Measurements from ENCODE around the gene AFF3. TPM values are rescaled to one million over a fixed set of nuclear protein-coding genes. Genes with fewer than 3 reads are reported as not detected.

Gene AFF3
- total and polyA plus RNA-seq, 3 experiments from 2014 or later = 0.48 to 1.3 (median 0.53) TPM

DNA sequence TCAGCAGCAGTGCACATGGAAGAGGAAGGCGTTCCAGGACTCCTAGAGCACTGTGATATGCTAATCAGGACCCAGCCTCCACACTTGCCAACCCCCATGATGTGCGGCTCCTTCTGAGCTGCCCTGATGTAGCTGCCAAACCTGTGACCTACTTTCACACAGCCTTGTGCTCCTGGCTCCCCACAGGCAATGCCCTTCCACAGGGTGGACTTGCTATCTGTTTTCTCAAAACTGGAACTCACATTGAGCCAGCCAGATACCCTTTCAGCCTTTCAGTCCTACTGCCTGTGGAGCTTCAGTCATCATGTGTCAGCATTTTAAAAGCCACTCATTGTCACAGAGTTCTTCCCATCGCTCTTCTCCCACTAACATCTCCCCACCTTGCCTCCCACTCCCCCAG lies 181.6 kb downstream of the AFF3 start:
- Histone ChIP-seq H3K27ac (ENCODE audit: low read depth, low read length) (no peak overlapping the region), H3K4me3 (ENCODE audit: low read length) (no peak overlapping the region), H3K4me1 (ENCODE audit: insufficient read depth, low read length) (no peaks in the 10 kb centered on the region), H3K27me3 (ENCODE audit: insufficient read depth, low read length, poor library complexity, severe bottlenecking) (no peaks in the 10 kb centered on the region), H3K36me3 (ENCODE audit: insufficient read depth, low read length) (no peaks in the 10 kb centered on the region), H3K9me3 (ENCODE audit: low read length) (no peaks in the 10 kb centered on the region)
- Mint-ChIP-seq H3K27me3 (no peaks in the 10 kb centered on the region), H3K27ac (no peak overlapping the region), H3K4me1 (no peaks in the 10 kb centered on the region), H3K4me3 (no peak overlapping the region), H3K36me3 (no peaks in the 10 kb centered on the region), H3K9me3 (no peaks in the 10 kb centered on the region)
- ChIA-PET CTCF (no interaction called here), POLR2A (no interaction called here)
- DNase-seq = no peak

DNA sequence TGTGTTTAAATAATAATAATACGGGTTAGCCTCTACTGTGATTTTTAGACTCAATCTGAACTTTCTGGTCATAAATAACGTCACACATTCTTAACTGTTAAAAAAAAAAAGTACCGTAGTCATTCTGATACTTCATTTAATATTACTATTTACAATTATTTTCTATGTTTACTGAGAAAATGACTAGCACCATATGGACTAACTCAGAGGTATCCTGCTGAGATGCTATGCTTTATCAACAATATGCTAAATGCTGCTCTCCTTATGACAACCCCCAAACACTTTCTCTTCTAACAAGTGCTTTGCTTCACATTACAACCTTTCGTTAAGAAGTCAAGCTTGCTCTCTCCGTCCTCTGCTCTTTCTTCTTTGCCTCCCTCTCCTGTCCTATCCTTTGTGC lies 182.1 kb downstream of the AFF3 start:
- no peak for DNase-seq
- ChIA-PET POLR2A (no interaction called here), CTCF (no interaction called here)
- H3K36me3 ChIP-seq (ENCODE audit: insufficient read depth, low read length) = no peaks in the 10 kb centered on the region
- Mint-ChIP-seq H3K27me3 (no peaks in the 10 kb centered on the region), H3K4me1 (no peaks in the 10 kb centered on the region), H3K4me3 (no peak overlapping the region), H3K27ac (no peak overlapping the region), H3K9me3 (no peaks in the 10 kb centered on the region), H3K36me3 (no peaks in the 10 kb centered on the region)
- H3K27ac ChIP-seq (ENCODE audit: low read depth, low read length) = no peak overlapping the region
- H3K4me1 ChIP-seq (ENCODE audit: insufficient read depth, low read length) = no peaks in the 10 kb centered on the region
- no peak overlapping the region for H3K4me3 ChIP-seq (ENCODE audit: low read length)
- H3K27me3 ChIP-seq (ENCODE audit: insufficient read depth, low read length, poor library complexity, severe bottlenecking) = no peaks in the 10 kb centered on the region
- H3K9me3 ChIP-seq (ENCODE audit: low read length) = no peaks in the 10 kb centered on the region

GRCh38 chr2:99959261-99960014 lies 183.0 kb downstream of the AFF3 start:
- H3K9me3 Mint-ChIP-seq = no peaks in the 10 kb centered on the region
- CTCF ChIA-PET = no interaction called here
- no peaks in the 10 kb centered on the region for H3K4me1 Mint-ChIP-seq
- Histone ChIP-seq H3K27me3 (ENCODE audit: insufficient read depth, low read length, poor library complexity, severe bottlenecking) (no peaks in the 10 kb centered on the region), H3K4me3 (ENCODE audit: low read length) (no peak overlapping the region), H3K27ac (ENCODE audit: low read depth, low read length) (no peak overlapping the region), H3K36me3 (ENCODE audit: insufficient read depth, low read length) (no peaks in the 10 kb centered on the region), H3K4me1 (ENCODE audit: insufficient read depth, low read length) (no peaks in the 10 kb centered on the region), H3K9me3 (ENCODE audit: low read length) (no peaks in the 10 kb centered on the region)
- no peak overlapping the region for H3K4me3 Mint-ChIP-seq
- no peak for DNase-seq
- POLR2A ChIA-PET = no interaction called here
- no peaks in the 10 kb centered on the region for H3K36me3 Mint-ChIP-seq
- H3K27ac Mint-ChIP-seq = no peak overlapping the region
- no peaks in the 10 kb centered on the region for H3K27me3 Mint-ChIP-seq

- Histone ChIP-seq H3K9me3 (ENCODE audit: low read length) (no peaks in the 10 kb centered on the region), H3K27me3 (ENCODE audit: insufficient read depth, low read length, poor library complexity, severe bottlenecking) (no peaks in the 10 kb centered on the region), H3K36me3 (ENCODE audit: insufficient read depth, low read length) (no peaks in the 10 kb centered on the region), H3K4me1 (ENCODE audit: insufficient read depth, low read length) (no peaks in the 10 kb centered on the region), H3K27ac (ENCODE audit: low read depth, low read length) (no peak overlapping the region), H3K4me3 (ENCODE audit: low read length) (no peak overlapping the region)
- Mint-ChIP-seq H3K27ac (no peak overlapping the region), H3K27me3 (no peaks in the 10 kb centered on the region), H3K36me3 (no peaks in the 10 kb centered on the region), H3K4me3 (no peak overlapping the region), H3K9me3 (no peaks in the 10 kb centered on the region), H3K4me1 (no peaks in the 10 kb centered on the region)
- ChIA-PET CTCF (no interaction called here), POLR2A (no interaction called here)
- DNase-seq = no peak
Observed at GRCh38 chr2:99957332-99958133, 184.9 kb downstream of the AFF3 start.

DNA sequence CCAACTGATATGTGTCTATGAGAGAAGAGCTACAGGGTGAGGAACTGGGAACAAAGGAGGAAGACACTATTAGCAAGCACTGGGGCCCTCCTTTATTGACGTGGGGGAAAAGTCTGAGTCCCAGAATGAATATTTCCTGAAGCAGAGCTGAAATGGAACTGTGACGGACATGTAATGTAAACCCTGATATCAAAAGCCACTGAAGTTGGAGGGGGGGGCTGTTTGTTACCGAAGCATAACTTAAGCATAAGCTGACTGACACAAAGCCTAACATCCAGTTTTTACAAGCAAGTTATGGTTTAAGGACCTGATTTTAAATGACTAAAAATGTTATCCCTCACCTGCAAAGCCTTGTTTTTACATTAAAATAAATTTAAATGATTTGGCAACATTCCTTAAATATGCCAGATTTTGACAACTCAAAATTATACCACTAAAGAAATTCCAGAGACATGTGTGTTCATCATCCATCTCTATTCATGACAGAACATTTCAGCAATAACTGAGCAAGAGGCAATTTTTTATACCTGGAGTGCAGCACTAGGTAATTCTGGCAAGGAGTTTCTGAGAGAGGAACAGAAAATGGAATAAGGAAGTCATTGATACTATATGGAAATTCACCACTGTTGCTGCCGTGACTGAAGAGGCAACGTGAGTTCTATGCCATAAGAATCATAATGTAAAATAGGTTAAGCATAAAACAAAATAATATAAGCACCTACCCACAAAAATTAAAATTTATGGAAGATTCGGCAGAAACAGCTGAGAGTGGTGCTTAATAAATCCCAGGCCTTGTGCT lies 186.0 kb downstream of the AFF3 start:
- Histone ChIP-seq H3K4me1 (ENCODE audit: insufficient read depth, low read length) (no peaks in the 10 kb centered on the region), H3K4me3 (ENCODE audit: low read length) (no peak overlapping the region), H3K9me3 (ENCODE audit: low read length) (no peaks in the 10 kb centered on the region), H3K36me3 (ENCODE audit: insufficient read depth, low read length) (no peaks in the 10 kb centered on the region), H3K27ac (ENCODE audit: low read depth, low read length) (no peak overlapping the region), H3K27me3 (ENCODE audit: insufficient read depth, low read length, poor library complexity, severe bottlenecking) (no peaks in the 10 kb centered on the region)
- H3K9me3 Mint-ChIP-seq = no peaks in the 10 kb centered on the region
- ChIA-PET CTCF (no interaction called here), POLR2A (no interaction called here)
- no peak overlapping the region for H3K4me3 Mint-ChIP-seq
- DNase-seq = no peak
- H3K36me3 Mint-ChIP-seq = no peaks in the 10 kb centered on the region
- no peaks in the 10 kb centered on the region for H3K27me3 Mint-ChIP-seq
- H3K4me1 Mint-ChIP-seq = no peaks in the 10 kb centered on the region
- no peak overlapping the region for H3K27ac Mint-ChIP-seq

DNA sequence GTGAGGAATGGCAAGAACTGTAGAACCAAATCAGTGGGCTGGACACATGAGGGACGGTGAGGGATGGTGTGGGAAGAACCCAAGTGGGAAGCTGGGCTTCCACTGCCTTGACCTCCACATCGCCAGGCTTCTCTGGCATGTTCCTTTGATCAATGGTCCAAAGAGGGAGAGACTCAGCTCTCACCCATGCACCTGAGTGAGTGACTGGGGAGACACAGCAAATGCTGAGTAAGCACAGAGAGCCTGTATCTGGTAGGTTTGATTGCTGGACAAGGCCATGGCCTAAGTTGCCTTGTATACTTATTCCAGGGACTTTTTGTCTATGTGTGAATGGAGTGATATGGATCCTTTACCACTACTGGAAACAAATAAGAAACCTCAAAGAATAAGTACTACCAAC lies 188.6 kb downstream of the AFF3 start:
- Histone ChIP-seq H3K4me1 (ENCODE audit: insufficient read depth, low read length) (no peaks in the 10 kb centered on the region), H3K9me3 (ENCODE audit: low read length) (no peaks in the 10 kb centered on the region), H3K4me3 (ENCODE audit: low read length) (no peak overlapping the region), H3K36me3 (ENCODE audit: insufficient read depth, low read length) (no peaks in the 10 kb centered on the region), H3K27me3 (ENCODE audit: insufficient read depth, low read length, poor library complexity, severe bottlenecking) (no peaks in the 10 kb centered on the region), H3K27ac (ENCODE audit: low read depth, low read length) (no peak overlapping the region)
- Mint-ChIP-seq H3K36me3 (no peaks in the 10 kb centered on the region), H3K27me3 (no peaks in the 10 kb centered on the region), H3K9me3 (no peaks in the 10 kb centered on the region), H3K4me3 (no peak overlapping the region), H3K4me1 (no peaks in the 10 kb centered on the region), H3K27ac (no peak overlapping the region)
- POLR2A ChIA-PET = no interaction called here
- DNase-seq = no peak
- CTCF ChIA-PET = no interaction called here

DNA sequence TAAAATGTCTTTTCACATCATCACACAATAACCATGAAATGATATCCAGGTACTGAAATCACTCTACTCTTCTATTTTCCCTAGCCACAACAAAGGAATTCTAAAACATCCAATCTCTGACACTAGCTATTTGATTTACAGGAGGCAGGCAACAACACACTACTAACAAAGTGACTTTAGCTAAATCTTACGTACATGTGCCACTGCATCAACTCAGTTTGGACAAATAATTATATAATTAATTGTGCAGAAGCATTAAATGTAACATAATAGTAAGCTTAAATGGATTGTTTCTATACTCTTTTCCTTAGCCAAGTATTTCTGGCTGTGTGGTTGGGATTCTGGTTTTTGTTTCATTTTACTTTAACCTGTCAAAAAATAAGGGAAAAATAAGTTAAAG lies 192.4 kb downstream of the AFF3 start:
- no peaks in the 10 kb centered on the region for H3K36me3 Mint-ChIP-seq
- H3K4me3 ChIP-seq (ENCODE audit: low read length) = no peak overlapping the region
- H3K36me3 ChIP-seq (ENCODE audit: insufficient read depth, low read length) = no peaks in the 10 kb centered on the region
- no peaks in the 10 kb centered on the region for H3K9me3 ChIP-seq (ENCODE audit: low read length)
- H3K27ac Mint-ChIP-seq = no peak overlapping the region
- no peaks in the 10 kb centered on the region for H3K27me3 ChIP-seq (ENCODE audit: insufficient read depth, low read length, poor library complexity, severe bottlenecking)
- CTCF ChIA-PET = no interaction called here
- peaks cover 0 to 1% of the 10 kb centered on the region in 2 donors for H3K27me3 Mint-ChIP-seq
- no peaks in the 10 kb centered on the region for H3K4me1 Mint-ChIP-seq
- POLR2A ChIA-PET = no interaction called here
- no peaks in the 10 kb centered on the region for H3K9me3 Mint-ChIP-seq
- H3K4me1 ChIP-seq (ENCODE audit: insufficient read depth, low read length) = no peaks in the 10 kb centered on the region
- no peak overlapping the region for H3K4me3 Mint-ChIP-seq
- no peak overlapping the region for H3K27ac ChIP-seq (ENCODE audit: low read depth, low read length)
- DNase-seq = no peak

- Mint-ChIP-seq H3K36me3 (no peaks in the 10 kb centered on the region), H3K27ac (no peak overlapping the region), H3K27me3 (peaks cover under 1 to 3% of the 10 kb centered on the region in 2 donors), H3K4me1 (no peaks in the 10 kb centered on the region), H3K4me3 (no peak overlapping the region), H3K9me3 (no peaks in the 10 kb centered on the region)
- no peak overlapping the region for H3K4me3 ChIP-seq (ENCODE audit: low read length)
- no peaks in the 10 kb centered on the region for H3K27me3 ChIP-seq (ENCODE audit: insufficient read depth, low read length, poor library complexity, severe bottlenecking)
- no peak overlapping the region for H3K27ac ChIP-seq (ENCODE audit: low read depth, low read length)
- POLR2A ChIA-PET = no interaction called here
- DNase-seq = no peak
- CTCF ChIA-PET = no interaction called here
- H3K4me1 ChIP-seq (ENCODE audit: insufficient read depth, low read length) = no peaks in the 10 kb centered on the region
- H3K36me3 ChIP-seq (ENCODE audit: insufficient read depth, low read length) = no peaks in the 10 kb centered on the region
- no peaks in the 10 kb centered on the region for H3K9me3 ChIP-seq (ENCODE audit: low read length)
Observed at GRCh38 chr2:99949530-99949929, 192.9 kb downstream of the AFF3 start.

Measured in CD8-positive, alpha-beta memory T cell (primary cell).